ENCODE data around the gene RAB28. TPM values are rescaled to one million over a fixed set of nuclear protein-coding genes. Genes with fewer than 3 reads are reported as not detected.

Gene RAB28
- total RNA-seq, 1 experiment from 2014 or later = 19.8 TPM

- no peak overlapping the region for H2BK15ac ChIP-seq (ENCODE audit: low read depth, low read length)
- H3K4me1 Mint-ChIP-seq = peaks cover 19 to 20% of the 10 kb centered on the region in 2 experiments
- no peak overlapping the region for H4K8ac ChIP-seq (replicated peaks; ENCODE audit: insufficient read length, low read depth, low read length)
- H3K79me1 ChIP-seq (ENCODE audit: insufficient read depth, low read depth, low read length, poor library complexity, severe bottlenecking) = no peaks in the 10 kb centered on the region
- H3K79me2 ChIP-seq (ENCODE audit: insufficient read depth, low read length) = no peaks in the 10 kb centered on the region
- peaks cover 2% of the 10 kb centered on the region; the same call in 1 of the 2 replicates for H3K4me1 ChIP-seq (ENCODE audit: insufficient read depth, low read length)
- no peak overlapping the region for H3K18ac ChIP-seq (ENCODE audit: insufficient read length, low read depth, low read length)
- no peak overlapping the region for H2BK12ac ChIP-seq (ENCODE audit: insufficient read length, low read depth, low read length)
- H3K27me3 ChIP-seq (ENCODE audit: insufficient read depth, low read length) = no peaks in the 10 kb centered on the region
- H3K27ac ChIP-seq (ENCODE audit: insufficient read length, low read depth, low read length) = no peak overlapping the region
- no CpG with 5 or more reads among the region's 30 CpGs for WGBS (ENCODE audit: extremely low coverage, insufficient read length, low lambda C conversion rate)
- H2BK20ac ChIP-seq (ENCODE audit: low read depth, low read length, poor library complexity, severe bottlenecking) = no peak overlapping the region
- H2BK5ac ChIP-seq (ENCODE audit: insufficient read length, low read length) = no peak overlapping the region
- H2BK120ac ChIP-seq (ENCODE audit: low read depth, low read length, poor library complexity, severe bottlenecking) = no peak overlapping the region
- no peaks in the 10 kb centered on the region for H4K20me1 ChIP-seq (ENCODE audit: control insufficient read depth, insufficient read depth, insufficient read length)
- peaks cover 10% of the 10 kb centered on the region for H3K23me2 ChIP-seq (ENCODE audit: insufficient read length, low read depth, low read length, poor library complexity, severe bottlenecking)
- peak overlapping the region; percentile 92 to 93 for H3K4me3 Mint-ChIP-seq
- H3K27ac Mint-ChIP-seq = peak overlapping the region; percentile 87 to 89 (median 89); a peak in 6 of 7 replicates
- H3K23ac ChIP-seq (ENCODE audit: insufficient read length, low read depth, low read length) = no peak overlapping the region
- no peak overlapping the region for H4K5ac ChIP-seq (ENCODE audit: insufficient read length, low read depth, low read length)
- H3K9ac ChIP-seq (ENCODE audit: extremely low read depth, insufficient read length, low read length) = peak overlapping the region; percentile 61
- DNase-seq = peak; percentile 66
- no peaks in the 10 kb centered on the region; the same call in 1 of the 2 replicates for H3K27me3 Mint-ChIP-seq (ENCODE audit: low read depth)
- H3K14ac ChIP-seq (ENCODE audit: insufficient read depth, low read length) = peak overlapping the region; percentile 14; the same call in 1 of the 2 replicates
- H3T11ph ChIP-seq (ENCODE audit: low read length) = no peak overlapping the region
- no peak for TF ChIP-seq CTCF (conservative IDR thresholded peaks at IDR 0.05)
- H3K56ac ChIP-seq (ENCODE audit: insufficient read length, low read depth, low read length) = no peak overlapping the region
- H3K4me2 ChIP-seq (ENCODE audit: insufficient read depth, insufficient read length, low read length) = peak overlapping the region; percentile 85
- no peak overlapping the region for H2AK5ac ChIP-seq (ENCODE audit: insufficient read length, low read length)
- H3K4ac ChIP-seq (ENCODE audit: low read depth, low read length) = no peak overlapping the region
- no peak overlapping the region for H4K91ac ChIP-seq (ENCODE audit: insufficient read length, low read depth, low read length)
- H3K9me3 ChIP-seq (ENCODE audit: control insufficient read depth, low read depth, low read length) = no peaks in the 10 kb centered on the region
- no peak overlapping the region for H2AFZ ChIP-seq (ENCODE audit: low read length)
- H3K36me3 Mint-ChIP-seq (ENCODE audit: insufficient read depth in 1 of 3, low read depth in 3 of 3) = no peaks in the 10 kb centered on the region
- H3K9me3 Mint-ChIP-seq = peaks cover 6 to 7% of the 10 kb centered on the region in 2 experiments; a peak in 2 of 5 replicates
Measured at GRCh38 chr4:13483768-13484121, 395 bp downstream of the RAB28 start.
